GM23338 (cell line): Measurements from ENCODE around the gene AFF2. TPM values are rescaled to one million over a fixed set of nuclear protein-coding genes. Genes with fewer than 3 reads are reported as not detected.

ENCODE experiments used
- ATAC-seq: fragments of 200-7000 bp; cut with Tn5 transposase; 3 replicates; pipeline ENCODE4 v1.9.1; 2020
- DNase-seq: peaks from one replicate; pipeline ENCODE4 v3.0.0-alpha.2; 2015; ENCODE audit warnings: low spot score
- H2AFZ ChIP-seq: fragments of 200-600 bp; sonication (generic); 2 replicates; pipeline ENCODE4 v1.8.0; 2016; ENCODE audit warnings: antibody characterized with exemption, mild to moderate bottlenecking, moderate library complexity
- H3F3A ChIP-seq: fragments of 200-600 bp; sonication (generic); replicated peaks from 2 replicates; pipeline ENCODE4 v1.8.0; 2017; ENCODE audit warnings: antibody characterized with exemption, mixed run types, low read depth
- H3K27ac ChIP-seq: fragments of 200-600 bp; sonication (generic); 2 replicates; pipeline ENCODE4 v1.6.1; 2016; ENCODE audit warnings: low read depth
- H3K27me3 ChIP-seq: fragments of 200-600 bp; sonication (generic); 2 replicates; pipeline ENCODE4 v1.8.0; 2016; ENCODE audit warnings: mild to moderate bottlenecking, mixed run types, moderate library complexity; ENCODE audit not compliant: insufficient read depth
- H3K36me3 ChIP-seq: fragments of 200-600 bp; sonication (generic); 2 replicates; pipeline ENCODE4 v1.8.0; 2016; ENCODE audit warnings: mild to moderate bottlenecking; ENCODE audit not compliant: insufficient read depth
- H3K4me1 ChIP-seq: fragments of 200-600 bp; sonication (generic); 2 replicates; pipeline ENCODE4 v1.8.0; 2016; ENCODE audit warnings: mild to moderate bottlenecking, moderate library complexity; ENCODE audit not compliant: insufficient read depth
- H3K4me2 ChIP-seq: fragments of 200-600 bp; sonication (generic); 2 replicates; pipeline ENCODE4 v1.7.1; 2017; ENCODE audit warnings: mixed run types
- H3K4me3 ChIP-seq: fragments of 200-600 bp; sonication (generic); 2 replicates; pipeline ENCODE4 v1.6.1; 2016; ENCODE audit warnings: mixed run types
- H3K79me2 ChIP-seq: fragments of 200-600 bp; sonication (generic); replicated peaks from 2 replicates; pipeline ENCODE4 v1.8.0; 2017; ENCODE audit warnings: mild to moderate bottlenecking; ENCODE audit not compliant: insufficient read depth
- H3K9me2 ChIP-seq: fragments of 200-600 bp; sonication (generic); 2 replicates; pipeline ENCODE4 v1.8.0; 2017; ENCODE audit not compliant: insufficient read depth
- H4K20me1 ChIP-seq: fragments of 200-600 bp; sonication (generic); replicated peaks from 2 replicates; pipeline ENCODE4 v1.8.0; 2017; ENCODE audit warnings: mild to moderate bottlenecking; ENCODE audit not compliant: insufficient read depth
- H3K27ac Mint-ChIP-seq: 2 replicates; pipeline ENCODE4 v1.8.0; 2020; ENCODE audit warnings: inconsistent platforms, mild to moderate bottlenecking, moderate library complexity, mixed read lengths
- H3K27me3 Mint-ChIP-seq: 3 replicates; pipeline ENCODE4 v1.8.0; 2022; ENCODE audit warnings: low read depth, mild to moderate bottlenecking, moderate library complexity, mixed read lengths, inconsistent platforms; ENCODE audit not compliant: insufficient read depth, poor library complexity
- H3K36me3 Mint-ChIP-seq: 3 replicates; pipeline ENCODE4 v1.8.0; 2021; ENCODE audit warnings: low read depth, mild to moderate bottlenecking, inconsistent platforms, moderate library complexity, mixed read lengths
- H3K4me1 Mint-ChIP-seq: 3 replicates; pipeline ENCODE4 v1.8.0; 2020; ENCODE audit warnings: mild to moderate bottlenecking, inconsistent platforms, mixed read lengths
- H3K4me3 Mint-ChIP-seq: 3 replicates; pipeline ENCODE4 v1.8.0; 2021; ENCODE audit warnings: moderate library complexity, mild to moderate bottlenecking, inconsistent platforms, mixed read lengths
- H3K9me3 Mint-ChIP-seq: 3 replicates; pipeline ENCODE4 v1.8.0; 2020; ENCODE audit warnings: moderate library complexity, mild to moderate bottlenecking, inconsistent platforms, mixed read lengths
- CREB1 ChIP-seq: fragments of 250-450 bp; sonication (Bioruptor Pico); IDR thresholded peaks from 2 replicates; pipeline ENCODE4 v1.5.0; 2020; ENCODE audit warnings: low read depth, mild to moderate bottlenecking, moderate library complexity
- CTCF ChIP-seq, 2 experiments: fragments of 200-600 bp in 1 of 2; sonication (generic) in 1 of 2; conservative IDR thresholded peaks; 2 replicates each; pipeline versions ENCODE4 v1.5.1 to v1.6.1; 2016 to 2017; ENCODE audit warnings: antibody characterized with exemption in 2 of 2, low read depth in 2 of 2, mild to moderate bottlenecking in 2 of 2, moderate library complexity in 1 of 2
- ETS1 ChIP-seq: IDR thresholded peaks from 2 replicates; pipeline ENCODE4 v1.6.1; 2016; ENCODE audit warnings: antibody characterized with exemption
- EZH2 ChIP-seq: fragments of 200-600 bp; sonication (generic); IDR thresholded peaks from one replicate; pipeline ENCODE4 v1.8.0; 2017; ENCODE audit warnings: antibody characterized with exemption, mild to moderate bottlenecking, low read depth; ENCODE audit not compliant: unreplicated experiment
- EZH2phosphoT487 ChIP-seq: fragments of 200-600 bp; sonication (generic); IDR thresholded peaks from one replicate; pipeline ENCODE4 v1.8.1; 2018; ENCODE audit warnings: antibody characterized with exemption; ENCODE audit not compliant: unreplicated experiment
- JUNB ChIP-seq: IDR thresholded peaks from one replicate; pipeline ENCODE4 v1.6.1; 2016; ENCODE audit warnings: antibody characterized with exemption; ENCODE audit not compliant: unreplicated experiment
- NANOG ChIP-seq: IDR thresholded peaks from 2 replicates; pipeline ENCODE4 v1.6.1; 2016; ENCODE audit warnings: antibody characterized with exemption, borderline replicate concordance
- POLR2AphosphoS5 ChIP-seq: IDR thresholded peaks from 2 replicates; pipeline ENCODE4 v1.6.1; 2016; ENCODE audit warnings: antibody characterized with exemption, low read depth
- REST ChIP-seq: IDR thresholded peaks from one replicate; pipeline ENCODE4 v1.6.1; 2018; ENCODE audit warnings: antibody characterized with exemption; ENCODE audit not compliant: unreplicated experiment
- STAT1 ChIP-seq: IDR thresholded peaks from one replicate; pipeline ENCODE4 v1.6.1; 2016; ENCODE audit warnings: antibody characterized with exemption; ENCODE audit not compliant: unreplicated experiment
- ZNF114 ChIP-seq: fragments of 250-450 bp; sonication (Bioruptor Pico); IDR thresholded peaks from 2 replicates; pipeline ENCODE4 v1.5.0; 2020; ENCODE audit warnings: mild to moderate bottlenecking, moderate library complexity
- ZNF331 ChIP-seq: fragments of 250-450 bp; sonication (Bioruptor Pico); IDR thresholded peaks from 2 replicates; pipeline ENCODE4 v1.5.0; 2020; ENCODE audit warnings: low read depth, mild to moderate bottlenecking, moderate library complexity
- polyA plus RNA-seq: library from polyadenylated mRNA; unstranded; fragments of >200 nt; fragmentation: Nextera tagmentation; extraction: Ambion mirVana; gene quantifications from 2 replicates; pipeline ENCODE4 v1.2.1, GENCODE V29; 2016
- total RNA-seq: library from RNA; depleted of rRNA; stranded (reverse); fragments of >200 nt; shearing (Covaris generic); gene quantifications from 2 replicates; pipeline ENCODE4 v1.2.3, GENCODE V29; 2014
- TF ChIP-seq, protein P1 (sequence below): fragments of 250-450 bp; sonication (Bioruptor Pico); IDR thresholded peaks from 2 replicates; pipeline ENCODE4 v1.5.0; 2020; ENCODE audit warnings: mild to moderate bottlenecking, moderate library complexity

AFF2 gene
- total and polyA plus RNA-seq, 2 experiments from 2014 or later = 1.6 to 5.8 TPM

GRCh38 chrX:148498067-148498466 is 2.4 kb upstream of the AFF2 start:
- H4K20me1 ChIP-seq = no peaks in the 10 kb centered on the region
- no peak overlapping the region for H3K4me3 Mint-ChIP-seq
- H3K27me3 ChIP-seq = peaks cover 33% of the 10 kb centered on the region
- no peaks in the 10 kb centered on the region for H3F3A ChIP-seq
- H3K27ac ChIP-seq = no peak overlapping the region
- peaks cover 16% of the 10 kb centered on the region for H3K4me1 ChIP-seq
- TF ChIP-seq, protein P1, sequence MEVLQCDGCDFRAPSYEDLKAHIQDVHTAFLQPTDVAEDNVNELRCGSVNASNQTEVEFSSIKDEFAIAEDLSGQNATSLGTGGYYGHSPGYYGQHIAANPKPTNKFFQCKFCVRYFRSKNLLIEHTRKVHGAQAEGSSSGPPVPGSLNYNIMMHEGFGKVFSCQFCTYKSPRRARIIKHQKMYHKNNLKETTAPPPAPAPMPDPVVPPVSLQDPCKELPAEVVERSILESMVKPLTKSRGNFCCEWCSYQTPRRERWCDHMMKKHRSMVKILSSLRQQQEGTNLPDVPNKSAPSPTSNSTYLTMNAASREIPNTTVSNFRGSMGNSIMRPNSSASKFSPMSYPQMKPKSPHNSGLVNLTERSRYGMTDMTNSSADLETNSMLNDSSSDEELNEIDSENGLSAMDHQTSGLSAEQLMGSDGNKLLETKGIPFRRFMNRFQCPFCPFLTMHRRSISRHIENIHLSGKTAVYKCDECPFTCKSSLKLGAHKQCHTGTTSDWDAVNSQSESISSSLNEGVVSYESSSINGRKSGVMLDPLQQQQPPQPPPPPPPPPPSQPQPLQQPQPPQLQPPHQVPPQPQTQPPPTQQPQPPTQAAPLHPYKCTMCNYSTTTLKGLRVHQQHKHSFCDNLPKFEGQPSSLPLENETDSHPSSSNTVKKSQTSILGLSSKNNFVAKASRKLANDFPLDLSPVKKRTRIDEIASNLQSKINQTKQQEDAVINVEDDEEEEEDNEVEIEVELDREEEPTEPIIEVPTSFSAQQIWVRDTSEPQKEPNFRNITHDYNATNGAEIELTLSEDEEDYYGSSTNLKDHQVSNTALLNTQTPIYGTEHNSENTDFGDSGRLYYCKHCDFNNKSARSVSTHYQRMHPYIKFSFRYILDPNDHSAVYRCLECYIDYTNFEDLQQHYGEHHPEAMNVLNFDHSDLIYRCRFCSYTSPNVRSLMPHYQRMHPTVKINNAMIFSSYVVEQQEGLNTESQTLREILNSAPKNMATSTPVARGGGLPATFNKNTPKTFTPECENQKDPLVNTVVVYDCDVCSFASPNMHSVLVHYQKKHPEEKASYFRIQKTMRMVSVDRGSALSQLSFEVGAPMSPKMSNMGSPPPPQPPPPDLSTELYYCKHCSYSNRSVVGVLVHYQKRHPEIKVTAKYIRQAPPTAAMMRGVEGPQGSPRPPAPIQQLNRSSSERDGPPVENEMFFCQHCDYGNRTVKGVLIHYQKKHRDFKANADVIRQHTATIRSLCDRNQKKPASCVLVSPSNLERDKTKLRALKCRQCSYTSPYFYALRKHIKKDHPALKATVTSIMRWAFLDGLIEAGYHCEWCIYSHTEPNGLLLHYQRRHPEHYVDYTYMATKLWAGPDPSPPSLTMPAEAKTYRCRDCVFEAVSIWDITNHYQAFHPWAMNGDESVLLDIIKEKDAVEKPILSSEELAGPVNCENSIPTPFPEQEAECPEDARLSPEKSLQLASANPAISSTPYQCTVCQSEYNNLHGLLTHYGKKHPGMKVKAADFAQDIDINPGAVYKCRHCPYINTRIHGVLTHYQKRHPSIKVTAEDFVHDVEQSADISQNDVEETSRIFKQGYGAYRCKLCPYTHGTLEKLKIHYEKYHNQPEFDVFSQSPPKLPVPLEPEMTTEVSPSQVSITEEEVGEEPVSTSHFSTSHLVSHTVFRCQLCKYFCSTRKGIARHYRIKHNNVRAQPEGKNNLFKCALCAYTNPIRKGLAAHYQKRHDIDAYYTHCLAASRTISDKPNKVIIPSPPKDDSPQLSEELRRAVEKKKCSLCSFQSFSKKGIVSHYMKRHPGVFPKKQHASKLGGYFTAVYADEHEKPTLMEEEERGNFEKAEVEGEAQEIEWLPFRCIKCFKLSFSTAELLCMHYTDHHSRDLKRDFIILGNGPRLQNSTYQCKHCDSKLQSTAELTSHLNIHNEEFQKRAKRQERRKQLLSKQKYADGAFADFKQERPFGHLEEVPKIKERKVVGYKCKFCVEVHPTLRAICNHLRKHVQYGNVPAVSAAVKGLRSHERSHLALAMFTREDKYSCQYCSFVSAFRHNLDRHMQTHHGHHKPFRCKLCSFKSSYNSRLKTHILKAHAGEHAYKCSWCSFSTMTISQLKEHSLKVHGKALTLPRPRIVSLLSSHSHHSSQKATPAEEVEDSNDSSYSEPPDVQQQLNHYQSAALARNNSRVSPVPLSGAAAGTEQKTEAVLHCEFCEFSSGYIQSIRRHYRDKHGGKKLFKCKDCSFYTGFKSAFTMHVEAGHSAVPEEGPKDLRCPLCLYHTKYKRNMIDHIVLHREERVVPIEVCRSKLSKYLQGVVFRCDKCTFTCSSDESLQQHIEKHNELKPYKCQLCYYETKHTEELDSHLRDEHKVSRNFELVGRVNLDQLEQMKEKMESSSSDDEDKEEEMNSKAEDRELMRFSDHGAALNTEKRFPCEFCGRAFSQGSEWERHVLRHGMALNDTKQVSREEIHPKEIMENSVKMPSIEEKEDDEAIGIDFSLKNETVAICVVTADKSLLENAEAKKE = no peak
- no peak for TF ChIP-seq ZNF114
- TF ChIP-seq JUNB = no peak
- TF ChIP-seq CTCF (conservative IDR thresholded peaks at IDR 0.05; ENCODE audit: low read depth in 2 of 2) = no peak
- TF ChIP-seq EZH2 = no peak
- no peak for TF ChIP-seq CREB1 (CRISPR knock-in tag)
- TF ChIP-seq POLR2AphosphoS5 = no peak
- TF ChIP-seq ZNF331 = no peak
- TF ChIP-seq STAT1 = no peak
- TF ChIP-seq REST = no peak
- no peak for TF ChIP-seq NANOG
- no peak for TF ChIP-seq EZH2phosphoT487
- no peak for TF ChIP-seq ETS1
- H3K9me3 Mint-ChIP-seq = no peaks in the 10 kb centered on the region
- no peak overlapping the region for H2AFZ ChIP-seq
- H3K4me2 ChIP-seq = no peak overlapping the region
- no peaks in the 10 kb centered on the region for H3K79me2 ChIP-seq
- H3K27me3 Mint-ChIP-seq = peaks cover 21% of the 10 kb centered on the region
- H3K36me3 ChIP-seq = no peaks in the 10 kb centered on the region
- no peak for ATAC-seq
- H3K4me3 ChIP-seq = no peak overlapping the region
- no peak overlapping the region for H3K27ac Mint-ChIP-seq
- DNase-seq = no peak
- no peaks in the 10 kb centered on the region for H3K36me3 Mint-ChIP-seq
- no peaks in the 10 kb centered on the region for H3K9me2 ChIP-seq
- H3K4me1 Mint-ChIP-seq = peaks cover 11% of the 10 kb centered on the region; the same call in 2 of the 3 replicates
